ENCODE data around the gene ACADS. TPM values are rescaled to one million over a fixed set of nuclear protein-coding genes. Genes with fewer than 3 reads are reported as not detected.

The ACADS gene
- total RNA-seq, 1 donor from 2014 or later = 0.88 TPM

DNA sequence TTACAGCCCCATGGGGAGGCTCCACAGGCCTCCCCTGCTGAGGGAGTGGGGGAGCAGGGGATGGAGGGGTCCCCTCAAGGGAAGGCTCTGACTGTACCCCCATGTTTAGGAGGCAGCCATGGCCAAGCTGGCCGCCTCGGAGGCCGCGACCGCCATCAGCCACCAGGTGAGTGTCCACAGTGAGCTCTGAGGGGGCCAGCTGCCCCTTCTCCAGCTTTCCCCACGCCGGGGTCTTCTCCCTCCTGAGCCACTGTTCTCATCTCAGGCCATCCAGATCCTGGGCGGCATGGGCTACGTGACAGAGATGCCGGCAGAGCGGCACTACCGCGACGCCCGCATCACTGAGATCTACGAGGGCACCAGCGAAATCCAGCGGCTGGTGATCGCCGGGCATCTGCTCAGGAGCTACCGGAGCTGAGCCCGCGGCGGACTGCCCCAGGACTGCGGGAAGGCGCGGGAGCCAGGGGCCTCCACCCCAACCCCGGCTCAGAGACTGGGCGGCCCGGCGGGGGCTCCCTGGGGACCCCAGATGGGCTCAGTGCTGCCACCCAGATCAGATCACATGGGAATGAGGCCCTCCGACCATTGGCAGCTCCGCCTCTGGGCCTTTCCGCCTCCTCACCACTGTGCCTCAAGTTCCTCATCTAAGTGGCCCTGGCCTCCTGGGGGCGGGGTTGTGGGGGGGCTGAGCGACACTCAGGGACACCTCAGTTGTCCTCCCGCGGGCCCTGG, 13.6 kb downstream of the ACADS start:
- Mint-ChIP-seq H3K4me3 (no peak overlapping the region), H3K36me3 (no peaks in the 10 kb centered on the region), H3K27me3 (ENCODE audit: insufficient read depth, low read depth) (peaks cover 2% of the 10 kb centered on the region), H3K27ac (no peak overlapping the region), H3K4me1 (no peaks in the 10 kb centered on the region), H3K9me3 (no peaks in the 10 kb centered on the region)
- Histone ChIP-seq H4K20me1 (ENCODE audit: low read depth) (no peaks in the 10 kb centered on the region), H3K79me2 (ENCODE audit: low read depth) (no peaks in the 10 kb centered on the region), H3K4me3 (no peak overlapping the region), H3K27ac (no peak overlapping the region), H2AFZ (replicated peaks) (no peak overlapping the region), H3K9ac (no peak overlapping the region), H3K4me1 (no peaks in the 10 kb centered on the region), H3F3A (ENCODE audit: low read depth) (no peaks in the 10 kb centered on the region), H3K27me3 (no peaks in the 10 kb centered on the region), H3K4me2 (no peak overlapping the region), H3K36me3 (no peaks in the 10 kb centered on the region), H3K9me3 (ENCODE audit: low read depth) (no peaks in the 10 kb centered on the region)
- TF ChIP-seq, protein P1, sequence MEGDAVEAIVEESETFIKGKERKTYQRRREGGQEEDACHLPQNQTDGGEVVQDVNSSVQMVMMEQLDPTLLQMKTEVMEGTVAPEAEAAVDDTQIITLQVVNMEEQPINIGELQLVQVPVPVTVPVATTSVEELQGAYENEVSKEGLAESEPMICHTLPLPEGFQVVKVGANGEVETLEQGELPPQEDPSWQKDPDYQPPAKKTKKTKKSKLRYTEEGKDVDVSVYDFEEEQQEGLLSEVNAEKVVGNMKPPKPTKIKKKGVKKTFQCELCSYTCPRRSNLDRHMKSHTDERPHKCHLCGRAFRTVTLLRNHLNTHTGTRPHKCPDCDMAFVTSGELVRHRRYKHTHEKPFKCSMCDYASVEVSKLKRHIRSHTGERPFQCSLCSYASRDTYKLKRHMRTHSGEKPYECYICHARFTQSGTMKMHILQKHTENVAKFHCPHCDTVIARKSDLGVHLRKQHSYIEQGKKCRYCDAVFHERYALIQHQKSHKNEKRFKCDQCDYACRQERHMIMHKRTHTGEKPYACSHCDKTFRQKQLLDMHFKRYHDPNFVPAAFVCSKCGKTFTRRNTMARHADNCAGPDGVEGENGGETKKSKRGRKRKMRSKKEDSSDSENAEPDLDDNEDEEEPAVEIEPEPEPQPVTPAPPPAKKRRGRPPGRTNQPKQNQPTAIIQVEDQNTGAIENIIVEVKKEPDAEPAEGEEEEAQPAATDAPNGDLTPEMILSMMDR (IDR thresholded peaks at IDR 0.05) = no peak
- no peak for TF ChIP-seq EZH2 (IDR thresholded peaks at IDR 0.05)
- DNase-seq (ENCODE audit: low spot score) = no peak

DNA sequence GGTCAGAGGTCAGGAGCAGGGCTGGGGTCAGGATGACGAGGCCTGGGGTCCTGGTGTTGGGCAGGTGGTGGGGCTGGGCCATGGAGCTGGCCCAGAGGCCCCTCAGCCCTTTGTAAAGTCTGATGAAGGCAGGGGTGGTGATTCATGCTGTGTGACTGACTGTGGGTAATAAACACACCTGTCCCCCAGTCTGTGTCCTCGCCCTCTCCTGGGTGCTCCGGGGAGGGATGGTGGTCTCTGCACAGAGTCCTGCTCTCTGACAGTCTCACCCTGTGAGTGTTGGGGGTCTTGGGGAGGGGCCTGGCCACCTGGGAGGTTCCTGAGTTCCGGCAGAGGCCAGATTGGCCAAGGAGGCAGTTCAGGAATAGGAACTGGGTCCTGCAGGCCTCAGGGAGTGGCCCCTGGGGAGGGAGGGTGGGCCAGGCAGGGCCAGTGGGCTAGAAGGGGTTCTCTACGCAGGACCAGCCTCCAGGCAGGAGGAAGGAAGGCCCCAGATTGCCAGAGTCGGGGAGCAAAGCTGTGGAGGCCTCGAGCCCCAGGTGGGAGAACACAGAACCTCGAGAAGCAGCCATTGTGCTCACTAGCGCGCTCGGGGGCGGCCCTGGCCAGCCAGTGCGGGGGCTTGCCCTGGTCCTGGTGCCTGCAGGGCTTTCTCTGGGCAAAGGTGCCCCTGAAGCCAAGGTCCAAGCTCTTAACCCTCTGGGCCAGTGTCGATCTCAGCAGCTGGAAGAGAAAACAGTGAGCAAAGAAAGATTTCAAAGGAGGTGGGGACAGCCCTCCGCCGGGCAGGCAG, 14.4 kb downstream of the ACADS start:
- no peaks in the 10 kb centered on the region for H3K36me3 Mint-ChIP-seq
- Histone ChIP-seq H3K79me2 (ENCODE audit: low read depth) (no peaks in the 10 kb centered on the region), H3K27ac (no peak overlapping the region), H3K4me2 (no peak overlapping the region), H3K36me3 (no peaks in the 10 kb centered on the region), H3K27me3 (no peaks in the 10 kb centered on the region), H2AFZ (replicated peaks) (no peak overlapping the region), H4K20me1 (ENCODE audit: low read depth) (no peaks in the 10 kb centered on the region), H3K9ac (no peak overlapping the region), H3K4me3 (no peak overlapping the region), H3F3A (ENCODE audit: low read depth) (no peaks in the 10 kb centered on the region), H3K9me3 (ENCODE audit: low read depth) (no peaks in the 10 kb centered on the region), H3K4me1 (no peaks in the 10 kb centered on the region)
- TF ChIP-seq, protein P1 (IDR thresholded peaks at IDR 0.05) = no peak
- TF ChIP-seq EZH2phosphoT487 (IDR thresholded peaks at IDR 0.05) (no peak), EZH2 (IDR thresholded peaks at IDR 0.05) (no peak)
- no peak overlapping the region for H3K4me3 Mint-ChIP-seq
- H3K27me3 Mint-ChIP-seq (ENCODE audit: insufficient read depth, low read depth) = peaks cover 2% of the 10 kb centered on the region
- H3K9me3 Mint-ChIP-seq = no peaks in the 10 kb centered on the region
- H3K4me1 Mint-ChIP-seq = no peaks in the 10 kb centered on the region
- no peak overlapping the region for H3K27ac Mint-ChIP-seq
- peak; percentile 19 for DNase-seq (ENCODE audit: low spot score)

DNA sequence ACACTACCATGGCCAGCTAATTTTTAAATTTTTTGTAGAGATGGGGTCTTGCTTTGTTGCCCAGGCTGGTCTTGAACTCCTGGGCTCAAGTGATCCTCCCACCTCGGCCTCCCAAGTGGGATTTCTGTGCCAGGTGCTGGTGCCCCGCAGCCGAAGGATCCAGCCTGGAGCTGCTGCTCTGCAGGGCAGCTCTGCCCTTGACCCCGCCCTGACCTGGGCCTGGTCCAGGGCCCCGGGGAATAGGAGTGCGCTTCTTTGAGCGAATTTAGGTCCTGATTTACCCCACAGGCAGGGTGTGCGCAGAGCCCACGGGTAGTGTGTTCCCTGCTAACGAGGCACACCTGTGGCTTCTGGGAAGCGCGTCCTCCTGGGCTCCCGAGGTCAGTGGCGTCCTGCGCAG, 15.2 kb downstream of the ACADS start:
- Histone ChIP-seq H3K27ac (no peak overlapping the region), H3F3A (ENCODE audit: low read depth) (no peaks in the 10 kb centered on the region), H3K27me3 (no peaks in the 10 kb centered on the region), H3K9me3 (ENCODE audit: low read depth) (no peaks in the 10 kb centered on the region), H3K9ac (no peak overlapping the region), H3K4me1 (no peaks in the 10 kb centered on the region), H3K36me3 (no peaks in the 10 kb centered on the region), H4K20me1 (ENCODE audit: low read depth) (no peaks in the 10 kb centered on the region), H3K4me3 (no peak overlapping the region), H2AFZ (replicated peaks) (no peak overlapping the region), H3K79me2 (ENCODE audit: low read depth) (no peaks in the 10 kb centered on the region), H3K4me2 (no peak overlapping the region)
- Mint-ChIP-seq H3K27ac (no peak overlapping the region), H3K27me3 (ENCODE audit: insufficient read depth, low read depth) (no peaks in the 10 kb centered on the region), H3K9me3 (no peaks in the 10 kb centered on the region), H3K4me1 (no peaks in the 10 kb centered on the region), H3K4me3 (no peak overlapping the region), H3K36me3 (no peaks in the 10 kb centered on the region)
- no peak for DNase-seq (ENCODE audit: low spot score)
- TF ChIP-seq, protein P1 (IDR thresholded peaks at IDR 0.05) = no peak
- TF ChIP-seq EZH2 (IDR thresholded peaks at IDR 0.05) = no peak
- no peak for TF ChIP-seq EZH2phosphoT487 (IDR thresholded peaks at IDR 0.05)

All from neural progenitor cell (in vitro differentiated cells).